Osteoblast (primary cell): Measurements from ENCODE around the gene BEND3. TPM values are rescaled to one million over a fixed set of nuclear protein-coding genes. Genes with fewer than 3 reads are reported as not detected.

ENCODE experiments used
- DNase-seq: peaks from one replicate; pipeline ENCODE4 v3.0.0; 2011; ENCODE audit warnings: low spot score, mixed read lengths; ENCODE audit not compliant: insufficient read length; ENCODE audit errors: missing footprints
- H2AFZ ChIP-seq: 2 replicates; pipeline ENCODE4 v1.6.0; 2011; ENCODE audit warnings: mild to moderate bottlenecking, low read length
- H3K27ac ChIP-seq: 2 replicates; pipeline ENCODE4 v1.5.1; 2011; ENCODE audit warnings: mild to moderate bottlenecking, low read depth, low read length, moderate library complexity
- H3K27me3 ChIP-seq: 2 replicates; pipeline ENCODE4 v1.6.0; 2012; ENCODE audit warnings: mild to moderate bottlenecking, control low read depth, inconsistent platforms, low read length, moderate library complexity; ENCODE audit not compliant: insufficient read depth
- H3K36me3 ChIP-seq: 2 replicates; pipeline ENCODE4 v1.5.1; 2011; ENCODE audit warnings: mild to moderate bottlenecking, low read length, control low read depth, moderate library complexity; ENCODE audit not compliant: insufficient read depth
- H3K4me1 ChIP-seq: 2 replicates; pipeline ENCODE4 v1.5.1; 2011; ENCODE audit warnings: mild to moderate bottlenecking, low read length, control low read depth, moderate library complexity; ENCODE audit not compliant: insufficient read depth
- H3K4me2 ChIP-seq: 2 replicates; pipeline ENCODE4 v1.6.0; 2011; ENCODE audit warnings: mild to moderate bottlenecking, low read length; ENCODE audit not compliant: insufficient read depth
- H3K4me3 ChIP-seq: fragments of 200-600 bp; sonication (generic); 3 replicates; pipeline ENCODE4 v1.5.1; 2012; ENCODE audit warnings: mild to moderate bottlenecking, low read length, inconsistent platforms; ENCODE audit not compliant: insufficient read depth
- H3K79me2 ChIP-seq: 2 replicates; pipeline ENCODE4 v1.6.0; 2012; ENCODE audit warnings: mild to moderate bottlenecking, low read length, control low read depth, inconsistent platforms; ENCODE audit not compliant: insufficient read depth
- H3K9me3 ChIP-seq: 2 replicates; pipeline ENCODE4 v1.5.1; 2011; ENCODE audit warnings: low read depth, low read length, control low read depth
- H4K20me1 ChIP-seq: 2 replicates; pipeline ENCODE4 v1.6.0; 2012; ENCODE audit warnings: mild to moderate bottlenecking, low read length, control low read depth; ENCODE audit not compliant: insufficient read depth
- total RNA-seq: library from RNA; depleted of rRNA; stranded (reverse); fragments of >200 nt; gene quantifications from 2 replicates; pipeline ENCODE4 v1.2.3, GENCODE V29; 2012
- TF ChIP-seq, protein P1 (sequence below): IDR thresholded peaks from 2 replicates; pipeline ENCODE4 v1.5.1; 2011; ENCODE audit warnings: mild to moderate bottlenecking, low read depth, low read length, moderate library complexity; ENCODE audit errors: extremely low read depth

Gene BEND3
- total RNA-seq, 1 donor: 3.6 TPM

DNA sequence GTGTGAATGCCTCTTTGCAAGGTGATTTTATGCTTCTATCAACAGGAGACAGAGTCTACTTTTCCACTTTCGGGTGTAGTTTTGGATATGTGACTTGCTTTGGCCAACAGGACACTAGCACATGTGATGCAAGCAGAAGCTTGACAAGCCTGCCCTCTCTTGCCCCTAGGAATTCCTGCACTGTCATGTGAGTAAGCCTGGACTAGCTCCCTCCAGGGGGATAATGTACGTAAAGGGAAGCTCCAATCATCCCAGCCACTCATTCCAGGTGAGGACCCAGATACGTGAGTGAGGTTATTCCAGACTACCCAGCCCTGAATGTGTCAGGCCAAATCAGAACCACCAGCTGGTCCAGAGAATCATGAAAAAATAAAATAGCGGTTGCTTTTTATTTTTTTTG lies 33.3 kb downstream of the BEND3 start:
- Histone ChIP-seq H3K9me3 (no peaks in the 10 kb centered on the region), H3K27me3 (no peaks in the 10 kb centered on the region), H3K36me3 (no peaks in the 10 kb centered on the region), H2AFZ (no peak overlapping the region), H3K27ac (no peak overlapping the region), H4K20me1 (no peaks in the 10 kb centered on the region), H3K79me2 (no peaks in the 10 kb centered on the region), H3K4me2 (no peak overlapping the region), H3K4me1 (no peaks in the 10 kb centered on the region), H3K4me3 (no peak overlapping the region)
- TF ChIP-seq, protein P1, sequence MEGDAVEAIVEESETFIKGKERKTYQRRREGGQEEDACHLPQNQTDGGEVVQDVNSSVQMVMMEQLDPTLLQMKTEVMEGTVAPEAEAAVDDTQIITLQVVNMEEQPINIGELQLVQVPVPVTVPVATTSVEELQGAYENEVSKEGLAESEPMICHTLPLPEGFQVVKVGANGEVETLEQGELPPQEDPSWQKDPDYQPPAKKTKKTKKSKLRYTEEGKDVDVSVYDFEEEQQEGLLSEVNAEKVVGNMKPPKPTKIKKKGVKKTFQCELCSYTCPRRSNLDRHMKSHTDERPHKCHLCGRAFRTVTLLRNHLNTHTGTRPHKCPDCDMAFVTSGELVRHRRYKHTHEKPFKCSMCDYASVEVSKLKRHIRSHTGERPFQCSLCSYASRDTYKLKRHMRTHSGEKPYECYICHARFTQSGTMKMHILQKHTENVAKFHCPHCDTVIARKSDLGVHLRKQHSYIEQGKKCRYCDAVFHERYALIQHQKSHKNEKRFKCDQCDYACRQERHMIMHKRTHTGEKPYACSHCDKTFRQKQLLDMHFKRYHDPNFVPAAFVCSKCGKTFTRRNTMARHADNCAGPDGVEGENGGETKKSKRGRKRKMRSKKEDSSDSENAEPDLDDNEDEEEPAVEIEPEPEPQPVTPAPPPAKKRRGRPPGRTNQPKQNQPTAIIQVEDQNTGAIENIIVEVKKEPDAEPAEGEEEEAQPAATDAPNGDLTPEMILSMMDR: no peak
- no peak for DNase-seq

DNA sequence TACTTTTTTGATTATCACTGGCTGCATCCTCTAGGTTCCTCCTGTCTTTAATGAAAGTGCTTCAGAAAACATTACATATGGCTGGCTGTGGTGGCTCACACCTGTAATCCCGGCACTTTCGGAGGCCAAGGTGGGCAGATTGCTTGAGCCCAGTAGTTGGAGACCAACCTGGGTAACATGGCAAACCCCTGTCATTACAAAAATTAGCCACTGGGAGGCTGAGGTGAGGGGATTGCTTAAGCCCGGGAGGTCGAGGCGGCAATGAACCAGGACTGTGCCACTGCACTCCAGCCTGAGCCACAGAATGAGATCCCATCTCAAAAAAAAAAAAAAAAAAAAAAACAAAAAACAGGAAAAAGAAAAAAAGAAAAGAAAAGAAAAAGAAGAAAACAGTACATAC lies 35.3 kb downstream of the BEND3 start:
- DNase-seq: no peak
- H3K79me2 ChIP-seq: no peaks in the 10 kb centered on the region
- no peaks in the 10 kb centered on the region for H4K20me1 ChIP-seq
- H3K4me3 ChIP-seq: no peak overlapping the region
- H3K4me2 ChIP-seq: no peak overlapping the region
- no peak overlapping the region for H2AFZ ChIP-seq
- no peaks in the 10 kb centered on the region for H3K9me3 ChIP-seq
- TF ChIP-seq, protein P1: peak; percentile 23
- no peaks in the 10 kb centered on the region for H3K4me1 ChIP-seq
- no peaks in the 10 kb centered on the region for H3K27me3 ChIP-seq
- H3K27ac ChIP-seq: no peak overlapping the region
- no peaks in the 10 kb centered on the region for H3K36me3 ChIP-seq

DNA sequence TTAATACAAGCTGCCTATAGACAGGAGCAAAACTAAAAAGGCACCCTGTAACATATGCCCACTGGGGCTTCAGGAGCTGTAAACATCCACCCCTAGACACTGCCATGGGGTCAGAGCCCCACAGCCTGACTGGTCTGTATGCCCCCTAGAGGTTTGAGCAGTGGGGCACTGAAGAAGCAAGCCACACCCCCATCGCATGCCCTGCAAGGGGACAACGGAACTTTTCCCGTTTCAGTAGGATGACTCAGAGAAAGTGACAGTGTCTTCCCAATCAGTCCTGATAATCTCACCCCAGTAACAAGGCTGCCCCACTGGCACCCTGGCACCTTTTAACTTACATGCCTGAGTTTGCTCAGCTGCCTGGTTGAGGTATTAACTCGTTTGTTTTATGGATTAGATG lies 35.9 kb downstream of the BEND3 start:
- Histone ChIP-seq H3K4me3 (no peak overlapping the region), H3K79me2 (no peaks in the 10 kb centered on the region), H4K20me1 (no peaks in the 10 kb centered on the region), H3K27me3 (no peaks in the 10 kb centered on the region), H3K4me2 (no peak overlapping the region), H3K4me1 (no peaks in the 10 kb centered on the region), H3K36me3 (no peaks in the 10 kb centered on the region), H3K9me3 (no peaks in the 10 kb centered on the region), H2AFZ (no peak overlapping the region), H3K27ac (no peak overlapping the region)
- no peak for DNase-seq
- TF ChIP-seq, protein P1: no peak

DNA sequence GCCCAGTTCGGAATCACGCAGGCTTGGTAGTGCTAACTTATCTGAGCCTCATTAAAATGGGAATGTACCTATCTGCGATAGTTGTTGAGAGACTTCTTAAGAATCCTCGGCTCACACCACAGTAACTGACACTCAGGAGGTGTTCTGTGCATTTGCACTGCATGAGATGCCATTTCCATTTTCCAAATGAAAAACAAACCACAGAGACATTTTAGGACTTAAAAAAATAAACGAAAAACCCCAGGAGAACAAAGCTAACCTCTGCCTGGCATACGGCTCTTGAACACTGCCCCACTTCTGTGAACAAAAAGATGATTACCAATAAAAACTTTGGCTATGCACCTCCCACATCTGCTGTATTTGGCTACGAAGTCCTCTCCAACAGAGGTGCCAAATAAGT lies 37.6 kb downstream of the BEND3 start:
- Histone ChIP-seq H3K9me3 (no peaks in the 10 kb centered on the region), H3K27me3 (no peaks in the 10 kb centered on the region), H3K4me3 (no peak overlapping the region), H3K4me2 (no peak overlapping the region), H3K27ac (no peak overlapping the region), H2AFZ (no peak overlapping the region), H3K4me1 (no peaks in the 10 kb centered on the region), H3K36me3 (no peaks in the 10 kb centered on the region), H4K20me1 (no peaks in the 10 kb centered on the region), H3K79me2 (no peaks in the 10 kb centered on the region)
- no peak for DNase-seq
- TF ChIP-seq, protein P1: no peak
